Measurements from ENCODE around the gene NCAM2. TPM values are rescaled to one million over a fixed set of nuclear protein-coding genes. Genes with fewer than 3 reads are reported as not detected.

The NCAM2 gene
- total and polyA plus RNA-seq, 2 donors (not counting 1 experiment from before 2014, with no cell fraction given) = 0.13 TPM; not detected in 1

GRCh38 chr21:21439761-21440160 is 441.6 kb downstream of the NCAM2 start:
- H3K4me1 Mint-ChIP-seq = no peaks in the 10 kb centered on the region
- no peak overlapping the region for H3K27ac Mint-ChIP-seq
- H3K9me3 ChIP-seq (ENCODE audit: control extremely low read depth in 1 of 3, control insufficient read depth in 2 of 3, insufficient read depth in 1 of 3, low read length in 2 of 3) = peaks cover 0 to 1% (median 0%) of the 10 kb centered on the region in 3 donors
- H3K4me3 ChIP-seq (ENCODE audit: control extremely low read depth in 1 of 5, extremely low read depth in 1 of 5, insufficient read depth in 1 of 5, low read depth in 2 of 5, low read length in 4 of 5) = no peak overlapping the region
- ChIA-PET POLR2A (no interaction called here), CTCF (no interaction called here)
- no peak overlapping the region for H3K9ac ChIP-seq (ENCODE audit: low read length)
- no peak overlapping the region for H3K4me3 Mint-ChIP-seq
- H3K4me2 ChIP-seq (replicated peaks; ENCODE audit: low read depth, low read length, poor library complexity, severe bottlenecking) = no peak overlapping the region
- DNase-seq (no peak), ATAC-seq (ENCODE audit: low read depth) (no peak)
- intact Hi-C loops (cut with micrococcal nuclease) = no loop called here
- WGBS (ENCODE audit: insufficient coverage) = no CpG with 5 or more reads among the region's 3 CpGs
- H3K27me3 Mint-ChIP-seq = no peaks in the 10 kb centered on the region
- H3K36me3 ChIP-seq (replicated peaks in 1 of 2; ENCODE audit: control extremely low read depth in 1 of 2, control insufficient read depth in 1 of 2, extremely low read depth in 1 of 2, insufficient read depth in 2 of 2, low read length in 1 of 2) = no peaks in the 10 kb centered on the region
- H3K27ac ChIP-seq (ENCODE audit: low read length in 2 of 2) = no peak overlapping the region
- H3K4me1 ChIP-seq (ENCODE audit: control insufficient read depth in 2 of 2, insufficient read depth in 2 of 2, low read length in 2 of 2) = no peaks in the 10 kb centered on the region
- no peaks in the 10 kb centered on the region for H3K9me3 Mint-ChIP-seq (ENCODE audit: insufficient read depth)
- no peaks in the 10 kb centered on the region for H3K27me3 ChIP-seq (replicated peaks in 1 of 4; ENCODE audit: control extremely low read depth in 1 of 4, control insufficient read depth in 3 of 4, insufficient read depth in 4 of 4, low read length in 3 of 4)
- H2AFZ ChIP-seq (ENCODE audit: insufficient read depth, low read depth, low read length, poor library complexity, severe bottlenecking) = no peak overlapping the region
- no peaks in the 10 kb centered on the region for H3K79me2 ChIP-seq (ENCODE audit: control insufficient read depth, insufficient read depth, low read length)
- H4K20me1 ChIP-seq (ENCODE audit: control insufficient read depth, insufficient read depth, low read length, poor library complexity, severe bottlenecking) = no peaks in the 10 kb centered on the region
- TF ChIP-seq EZH2 (IDR thresholded peaks at IDR 0.05; ENCODE audit: borderline replicate concordance, insufficient read depth, low read depth, low read length, poor library complexity, severe bottlenecking) (no peak), CTCF (IDR thresholded peaks at IDR 0.05) (no peak)

- Histone ChIP-seq H3K9ac (ENCODE audit: low read length) (no peak overlapping the region), H3K36me3 (replicated peaks in 1 of 2; ENCODE audit: control extremely low read depth in 1 of 2, control insufficient read depth in 1 of 2, extremely low read depth in 1 of 2, insufficient read depth in 2 of 2, low read length in 1 of 2) (no peaks in the 10 kb centered on the region), H3K4me3 (ENCODE audit: control extremely low read depth in 1 of 5, extremely low read depth in 1 of 5, insufficient read depth in 1 of 5, low read depth in 2 of 5, low read length in 4 of 5) (no peak overlapping the region), H3K9me3 (ENCODE audit: control extremely low read depth in 1 of 3, control insufficient read depth in 2 of 3, insufficient read depth in 1 of 3, low read length in 2 of 3) (peaks cover 0 to 4% (median 0%) of the 10 kb centered on the region in 3 donors), H3K79me2 (ENCODE audit: control insufficient read depth, insufficient read depth, low read length) (no peaks in the 10 kb centered on the region), H2AFZ (ENCODE audit: insufficient read depth, low read depth, low read length, poor library complexity, severe bottlenecking) (no peak overlapping the region), H3K4me2 (replicated peaks; ENCODE audit: low read depth, low read length, poor library complexity, severe bottlenecking) (no peak overlapping the region), H4K20me1 (ENCODE audit: control insufficient read depth, insufficient read depth, low read length, poor library complexity, severe bottlenecking) (no peaks in the 10 kb centered on the region), H3K27ac (ENCODE audit: low read length in 2 of 2) (no peak overlapping the region), H3K27me3 (replicated peaks in 1 of 4; ENCODE audit: control extremely low read depth in 1 of 4, control insufficient read depth in 3 of 4, insufficient read depth in 4 of 4, low read length in 3 of 4) (no peaks in the 10 kb centered on the region), H3K4me1 (ENCODE audit: control insufficient read depth in 2 of 2, insufficient read depth in 2 of 2, low read length in 2 of 2) (no peaks in the 10 kb centered on the region)
- no peaks in the 10 kb centered on the region for H3K9me3 Mint-ChIP-seq (ENCODE audit: insufficient read depth)
- ATAC-seq (ENCODE audit: low read depth) = no peak
- no peak for DNase-seq
- POLR2A ChIA-PET = no interaction called here
- CTCF ChIA-PET = no interaction called here
- TF ChIP-seq CTCF (IDR thresholded peaks at IDR 0.05) (no peak), EZH2 (IDR thresholded peaks at IDR 0.05; ENCODE audit: borderline replicate concordance, insufficient read depth, low read depth, low read length, poor library complexity, severe bottlenecking) (no peak)
- H3K4me1 Mint-ChIP-seq = no peaks in the 10 kb centered on the region
- WGBS (ENCODE audit: insufficient coverage) = 96% methylated on average over 8 of the region's 8 CpGs
- no peak overlapping the region for H3K4me3 Mint-ChIP-seq
- intact Hi-C loops (cut with micrococcal nuclease) = no loop called here
- no peak overlapping the region for H3K27ac Mint-ChIP-seq
- no peaks in the 10 kb centered on the region for H3K27me3 Mint-ChIP-seq
These were observed 458.9 kb downstream of the NCAM2 start for GRCh38 chr21:21457077-21457476.
